CD14-positive monocyte (primary cell): ENCODE data around the gene EHF. TPM values are rescaled to one million over a fixed set of nuclear protein-coding genes. Genes with fewer than 3 reads are reported as not detected.

ENCODE experiments used
- DNase-seq, 3 donors: peaks; one replicate each; pipeline ENCODE4 v3.0.0-alpha.2; 2011 to 2022
- H2AFZ ChIP-seq: 2 replicates; pipeline ENCODE4 v1.6.0; 2012; ENCODE audit warnings: mild to moderate bottlenecking, low read depth, low read length, inconsistent platforms; ENCODE audit not compliant: insufficient read depth, poor library complexity, severe bottlenecking
- H3K27ac ChIP-seq, 2 donors: 1 replicate in 1 of 2; 2 replicates in 1 of 2; pipeline ENCODE4 v1.5.1; 2012 to 2013; ENCODE audit warnings: low read length in 2 of 2, control low read depth in 1 of 2, inconsistent platforms in 1 of 2, low read depth in 1 of 2, mild to moderate bottlenecking in 1 of 2
- H3K27me3 ChIP-seq, 2 donors: one replicate each; pipeline versions ENCODE4 v1.6.0 to v1.6.1; 2011 to 2013; ENCODE audit warnings: low read length in 2 of 2; ENCODE audit not compliant: control insufficient read depth in 2 of 2, insufficient read depth in 2 of 2
- H3K36me3 ChIP-seq, 2 donors: replicated peaks in 1 of 2; 1 replicate in 1 of 2; 2 replicates in 1 of 2; pipeline versions ENCODE4 v1.5.1 to v1.6.1; 2012 to 2013; ENCODE audit warnings: low read length in 2 of 2, control low read depth in 1 of 2, inconsistent platforms in 1 of 2, mild to moderate bottlenecking in 1 of 2; ENCODE audit not compliant: insufficient read depth in 2 of 2, control insufficient read depth in 1 of 2
- H3K4me1 ChIP-seq, 2 donors: 1 replicate in 1 of 2; 2 replicates in 1 of 2; pipeline versions ENCODE4 v1.5.1 to v1.6.1; 2012 to 2013; ENCODE audit warnings: low read length in 2 of 2, control low read depth in 1 of 2, inconsistent platforms in 1 of 2, mild to moderate bottlenecking in 1 of 2, moderate library complexity in 1 of 2; ENCODE audit not compliant: insufficient read depth in 2 of 2, control insufficient read depth in 1 of 2
- H3K4me2 ChIP-seq: replicated peaks from 2 replicates; pipeline ENCODE3; 2012; ENCODE audit warnings: low read length, moderate library complexity, mild to moderate bottlenecking; ENCODE audit not compliant: poor library complexity, severe bottlenecking; ENCODE audit errors: extremely low read depth
- H3K4me3 ChIP-seq, 3 experiments: fragments of 200-600 bp in 1 of 3; sonication (generic) in 1 of 3; replicated peaks in 1 of 3; 1 replicate in 2 of 3; 2 replicates in 1 of 3; pipeline ENCODE4 v1.5.1; 2011 to 2013; ENCODE audit warnings: low read length in 3 of 3, mild to moderate bottlenecking in 3 of 3, control low read depth in 2 of 3, low read depth in 2 of 3, inconsistent platforms in 1 of 3, moderate library complexity in 1 of 3
- H3K79me2 ChIP-seq: 2 replicates; pipeline ENCODE4 v1.6.0; 2012; ENCODE audit warnings: mild to moderate bottlenecking, control low read depth, inconsistent platforms, low read length, moderate library complexity; ENCODE audit not compliant: insufficient read depth
- H3K9ac ChIP-seq: 2 replicates; pipeline ENCODE4 v1.6.0; 2017; ENCODE audit warnings: low read length, mild to moderate bottlenecking; ENCODE audit not compliant: insufficient read depth, poor library complexity, severe bottlenecking
- H3K9me3 ChIP-seq, 2 donors: replicated peaks in 1 of 2; 1 replicate in 1 of 2; 2 replicates in 1 of 2; pipeline versions ENCODE4 v1.5.1 to v1.6.1; 2012 to 2013; ENCODE audit warnings: low read length in 2 of 2, control low read depth in 1 of 2; ENCODE audit not compliant: control insufficient read depth in 1 of 2, insufficient read depth in 1 of 2
- H4K20me1 ChIP-seq: 2 replicates; pipeline ENCODE4 v1.6.0; 2012; ENCODE audit warnings: mild to moderate bottlenecking, low read length, control low read depth, moderate library complexity; ENCODE audit not compliant: insufficient read depth
- H3K27ac Mint-ChIP-seq, 7 donors: one replicate each; pipeline ENCODE4 v1.8.0; 2020; ENCODE audit warnings: mild to moderate bottlenecking in 7 of 7, mixed read lengths in 7 of 7, moderate library complexity in 6 of 7, inconsistent platforms in 2 of 7
- H3K27me3 Mint-ChIP-seq, 3 donors: one replicate each; pipeline ENCODE4 v1.8.0; 2021 to 2022; ENCODE audit warnings: low read depth in 3 of 3, mild to moderate bottlenecking in 3 of 3, mixed read lengths in 3 of 3, moderate library complexity in 3 of 3, inconsistent platforms in 1 of 3
- H3K36me3 Mint-ChIP-seq, 2 donors: one replicate each; pipeline ENCODE4 v1.8.0; 2020; ENCODE audit warnings: mixed read lengths in 2 of 2, inconsistent platforms in 1 of 2, mild to moderate bottlenecking in 1 of 2
- H3K4me1 Mint-ChIP-seq: one replicate; pipeline ENCODE4 v1.8.0; 2020; ENCODE audit warnings: mild to moderate bottlenecking, mixed read lengths
- H3K4me3 Mint-ChIP-seq, 2 donors: one replicate each; pipeline ENCODE4 v1.8.0; 2020; ENCODE audit warnings: mild to moderate bottlenecking in 2 of 2, mixed read lengths in 2 of 2, moderate library complexity in 1 of 2
- H3K9me3 Mint-ChIP-seq, 7 donors: one replicate each; pipeline ENCODE4 v1.8.0; 2020 to 2022; ENCODE audit warnings: mixed read lengths in 7 of 7, mild to moderate bottlenecking in 6 of 7, moderate library complexity in 6 of 7, inconsistent platforms in 2 of 7
- CTCF ChIP-seq: fragments of 200-600 bp; IDR thresholded peaks from one replicate; pipeline ENCODE4 v1.8.0; 2022; ENCODE audit warnings: antibody characterized with exemption, mild to moderate bottlenecking
- WGBS: methylation state at CpG from one replicate; pipeline ENCODE4 v1.1.5; 2013; ENCODE audit warnings: missing lambda C conversion rate; ENCODE audit not compliant: insufficient coverage; 5-methylcytosine and 5-hydroxymethylcytosine counted together
- intact Hi-C, 2 donors: fragments of 100-400 bp; cut with micrococcal nuclease; formaldehyde crosslinking; loops; one replicate each; pipeline versions ENCODE4 v1.15.0 to v1.15.1; 2023
- polyA minus RNA-seq: library from RNA; depleted of rRNA, polyadenylated mRNA; stranded (reverse); fragments of >200 nt; gene quantifications from 2 replicates; pipeline ENCODE4 v1.2.3, GENCODE V29; 2012
- polyA plus RNA-seq, 3 donors: library from polyadenylated mRNA; depleted of rRNA in 1 of 3; unstranded in 2 of 3; stranded (reverse) in 1 of 3; fragments of 300-500 nt in 2 of 3; fragments of >200 nt in 1 of 3; fragmentation: Illumina TruSeq in 2 of 3; gene quantifications; 1 replicate in 2 of 3; 2 replicates in 1 of 3; pipeline ENCODE4 v1.2.3, GENCODE V29; 2012 to 2021
- total RNA-seq, 12 experiments: library from RNA in 1 of 12; stranded (reverse) in 1 of 12; fragments of 120-200 nt in 1 of 12; gene quantifications; one replicate each; pipeline ENCODE4 v1.2.4 and lab custom pipeline; 2013 to 2026; ENCODE audit warnings: mixed read lengths in 6 of 12, inconsistent platforms in 1 of 12

Gene EHF
- total RNA-seq (2013): 0.17 TPM
- polyA plus RNA-seq: under 1 TPM in 2 of 3 donors, not detected in 1; 0.17 to 0.21 TPM
- polyA minus RNA-seq: under 0.01 and 0.64 TPM in 2 replicates
- 0.91 to 186 (median 5.7) reads per million in 11 experiments for total RNA-seq (lab: John Stamatoyannopoulos, UW)

GRCh38 chr11:34620820-34621792 lies at the start of gene EHF:
TSS of gene EHF (plus strand) at chr11:34621093. CDS start at chr11:34642631, 21,538 bp downstream.
- H3K4me1 Mint-ChIP-seq: peaks cover 28% of the 10 kb centered on the region
- H3K27ac ChIP-seq: peak within 1 kb of the TSS in 1 of 2 donors; percentile 30
- no peaks in the 10 kb centered on the region for H3K9me3 ChIP-seq
- no peaks in the 10 kb centered on the region for H4K20me1 ChIP-seq
- DNase-seq: peak; percentile 34 to 73 (median 62)
- H3K4me3 ChIP-seq: peak within 1 kb of the TSS in 1 of 3 experiments; percentile 21
- H3K79me2 ChIP-seq: no peaks in the 10 kb centered on the region
- intact Hi-C loops: no loop called here
- H3K27ac Mint-ChIP-seq: peak within 1 kb of the TSS in 6 of 7 donors; percentile 10 to 76 (median 60)
- H3K4me1 ChIP-seq: peaks cover 17 to 25% of the 10 kb centered on the region in 2 donors
- no peak within 1 kb of the TSS for H3K9ac ChIP-seq
- H3K4me3 Mint-ChIP-seq: peak within 1 kb of the TSS in 1 of 2 donors; percentile 74
- no peaks in the 10 kb centered on the region for H3K36me3 Mint-ChIP-seq
- H2AFZ ChIP-seq: peak within 1 kb of the TSS; percentile 9
- H3K36me3 ChIP-seq: no peaks in the 10 kb centered on the region
- peaks cover 0 to 11% (median 0%) of the 10 kb centered on the region in 7 donors for H3K9me3 Mint-ChIP-seq
- no peaks in the 10 kb centered on the region for H3K27me3 ChIP-seq
- WGBS: 78% methylated on average over 4 of the region's 7 CpGs
- peaks cover 0 to 2% (median 1%) of the 10 kb centered on the region in 3 donors for H3K27me3 Mint-ChIP-seq
- TF ChIP-seq CTCF: no peak
- H3K4me2 ChIP-seq: peak within 1 kb of the TSS; percentile 32

- no peak overlapping the region for H3K4me3 Mint-ChIP-seq
These were observed 47.4 kb upstream of the EHF start for GRCh38 chr11:34573537-34573936.

More at GRCh38 chr11:34573537-34573936, 47.4 kb upstream of the EHF start:
- H3K4me3 ChIP-seq: no peak overlapping the region
- no peaks in the 10 kb centered on the region for H4K20me1 ChIP-seq
- no peaks in the 10 kb centered on the region for H3K36me3 ChIP-seq
- 90% methylated on average over 2 of the region's 7 CpGs for WGBS
- no peak overlapping the region for H2AFZ ChIP-seq
- no peaks in the 10 kb centered on the region for H3K4me1 ChIP-seq
- H3K9ac ChIP-seq: no peak overlapping the region
- intact Hi-C loops: no loop called here
- Mint-ChIP-seq H3K36me3 (no peaks in the 10 kb centered on the region), H3K27me3 (peaks cover 6 to 16% (median 11%) of the 10 kb centered on the region in 3 donors), H3K27ac (no peak overlapping the region), H3K9me3 (peaks cover 0 to 2% (median 0%) of the 10 kb centered on the region in 7 donors), H3K4me1 (no peaks in the 10 kb centered on the region)
- peaks cover 0 to 8% of the 10 kb centered on the region in 2 donors for H3K27me3 ChIP-seq
- no peak for TF ChIP-seq CTCF
- no peak overlapping the region for H3K27ac ChIP-seq
- H3K4me2 ChIP-seq: no peak overlapping the region
- no peak for DNase-seq
- H3K79me2 ChIP-seq: no peaks in the 10 kb centered on the region
- no peaks in the 10 kb centered on the region for H3K9me3 ChIP-seq
